Measurements from ENCODE around the gene PLXNA2.

Gene PLXNA2

DNA sequence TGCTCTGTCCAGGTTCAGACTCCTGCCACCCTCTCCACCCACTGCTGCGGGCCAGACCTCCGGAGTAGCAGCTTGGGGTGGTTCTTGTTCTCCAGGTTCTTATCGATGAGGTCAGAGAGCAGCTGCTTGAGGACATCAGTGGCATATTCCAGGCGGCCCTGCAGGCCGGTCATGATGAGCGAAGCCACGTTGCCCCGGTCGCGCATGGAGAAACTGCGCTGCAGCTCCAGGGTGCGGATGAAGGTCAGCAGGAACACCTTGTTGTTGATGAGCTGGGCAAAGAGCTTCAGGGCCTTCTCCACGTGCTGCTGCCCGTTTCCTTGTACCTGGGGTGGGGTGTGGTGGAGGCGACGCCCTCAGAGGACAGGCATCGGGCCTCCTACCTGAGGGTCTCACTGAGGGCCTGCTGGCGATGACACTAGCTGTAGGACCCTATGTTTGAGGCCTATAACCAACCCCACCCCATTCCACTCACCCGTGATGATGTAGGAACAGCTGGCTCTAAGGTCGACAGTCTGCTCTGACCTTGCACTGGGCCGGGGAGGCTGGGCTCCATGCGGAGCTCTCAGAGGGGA is 202.1 kb downstream of the PLXNA2 start:
- ChIA-PET POLR2A (ENCODE audit: low non-redundant PET) (no interaction called here), CTCF (interaction anchor here (1.2 to 1.3 kb wide), 2 partner anchors 20 to 203 kb away, joined by 3 to 11 read pairs; no protein-coding TSS in a partner anchor)
- no peak overlapping the region; the same call in 1 of the 2 replicates for H3K27ac ChIP-seq
- no peak for DNase-seq (ENCODE audit: low spot score)
- TF ChIP-seq, protein P1, sequence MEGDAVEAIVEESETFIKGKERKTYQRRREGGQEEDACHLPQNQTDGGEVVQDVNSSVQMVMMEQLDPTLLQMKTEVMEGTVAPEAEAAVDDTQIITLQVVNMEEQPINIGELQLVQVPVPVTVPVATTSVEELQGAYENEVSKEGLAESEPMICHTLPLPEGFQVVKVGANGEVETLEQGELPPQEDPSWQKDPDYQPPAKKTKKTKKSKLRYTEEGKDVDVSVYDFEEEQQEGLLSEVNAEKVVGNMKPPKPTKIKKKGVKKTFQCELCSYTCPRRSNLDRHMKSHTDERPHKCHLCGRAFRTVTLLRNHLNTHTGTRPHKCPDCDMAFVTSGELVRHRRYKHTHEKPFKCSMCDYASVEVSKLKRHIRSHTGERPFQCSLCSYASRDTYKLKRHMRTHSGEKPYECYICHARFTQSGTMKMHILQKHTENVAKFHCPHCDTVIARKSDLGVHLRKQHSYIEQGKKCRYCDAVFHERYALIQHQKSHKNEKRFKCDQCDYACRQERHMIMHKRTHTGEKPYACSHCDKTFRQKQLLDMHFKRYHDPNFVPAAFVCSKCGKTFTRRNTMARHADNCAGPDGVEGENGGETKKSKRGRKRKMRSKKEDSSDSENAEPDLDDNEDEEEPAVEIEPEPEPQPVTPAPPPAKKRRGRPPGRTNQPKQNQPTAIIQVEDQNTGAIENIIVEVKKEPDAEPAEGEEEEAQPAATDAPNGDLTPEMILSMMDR (conservative IDR thresholded peaks at IDR 0.05; ENCODE audit: low read depth): no peak

DNA sequence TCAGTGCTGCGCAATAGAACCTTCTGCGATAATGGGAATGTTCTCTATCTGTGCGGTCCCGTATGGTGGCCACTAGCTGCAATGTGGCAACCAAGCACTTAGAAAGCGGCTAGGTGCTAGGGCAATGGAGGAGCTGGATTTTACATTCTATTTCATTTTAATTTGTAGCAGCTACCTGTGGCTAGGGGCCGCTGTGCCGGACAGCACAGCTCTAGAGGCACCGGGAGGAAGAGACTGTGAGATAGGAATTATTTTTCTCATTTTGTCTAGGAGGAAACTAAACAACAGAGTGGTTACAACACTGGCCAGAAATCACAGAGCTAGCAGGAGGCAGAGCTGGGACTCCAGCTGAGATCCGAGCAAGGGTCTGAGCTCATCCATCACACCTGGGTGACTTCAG is 202.7 kb downstream of the PLXNA2 start:
- TF ChIP-seq, protein P1 (conservative IDR thresholded peaks at IDR 0.05; ENCODE audit: low read depth): no peak
- ChIA-PET POLR2A (ENCODE audit: low non-redundant PET) (no interaction called here), CTCF (interaction anchor here (1.2 to 1.3 kb wide), 2 partner anchors 19 to 204 kb away, joined by 3 to 11 read pairs; no protein-coding TSS in a partner anchor)
- no peak overlapping the region; the same call in 1 of the 2 replicates for H3K27ac ChIP-seq
- DNase-seq (ENCODE audit: low spot score): no peak

DNA sequence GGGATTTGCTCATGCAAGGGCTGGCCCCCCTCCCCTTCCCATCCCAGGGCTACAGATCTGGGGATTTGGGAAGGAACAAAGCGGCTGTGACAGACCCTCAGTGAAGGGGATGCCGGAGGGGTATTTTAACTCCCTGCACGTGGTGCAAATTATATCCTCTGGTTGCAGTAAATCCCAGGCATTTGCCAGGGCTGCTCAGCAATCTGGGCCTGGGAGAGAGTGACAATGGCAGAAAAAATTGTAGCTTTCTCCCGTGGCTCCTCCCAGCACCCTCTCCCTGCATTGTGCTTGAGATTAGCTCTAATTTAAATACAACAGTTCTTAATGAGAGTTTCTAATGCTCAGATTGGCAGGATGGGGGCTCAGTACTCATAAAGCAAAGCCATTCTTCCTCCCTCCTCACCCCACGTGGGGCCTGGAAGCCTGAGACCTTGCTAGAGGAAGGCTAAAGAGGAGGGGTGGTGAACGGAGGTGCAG is 203.3 kb downstream of the PLXNA2 start:
- DNase-seq (ENCODE audit: low spot score): no peak
- H3K27ac ChIP-seq: no peak overlapping the region
- TF ChIP-seq, protein P1 (conservative IDR thresholded peaks at IDR 0.05; ENCODE audit: low read depth): no peak
- ChIA-PET CTCF (interaction anchor here (1.2 kb wide), 1 partner anchor 19 kb away, joined by 3 read pairs; no protein-coding TSS in a partner anchor), POLR2A (ENCODE audit: low non-redundant PET) (no interaction called here)

DNA sequence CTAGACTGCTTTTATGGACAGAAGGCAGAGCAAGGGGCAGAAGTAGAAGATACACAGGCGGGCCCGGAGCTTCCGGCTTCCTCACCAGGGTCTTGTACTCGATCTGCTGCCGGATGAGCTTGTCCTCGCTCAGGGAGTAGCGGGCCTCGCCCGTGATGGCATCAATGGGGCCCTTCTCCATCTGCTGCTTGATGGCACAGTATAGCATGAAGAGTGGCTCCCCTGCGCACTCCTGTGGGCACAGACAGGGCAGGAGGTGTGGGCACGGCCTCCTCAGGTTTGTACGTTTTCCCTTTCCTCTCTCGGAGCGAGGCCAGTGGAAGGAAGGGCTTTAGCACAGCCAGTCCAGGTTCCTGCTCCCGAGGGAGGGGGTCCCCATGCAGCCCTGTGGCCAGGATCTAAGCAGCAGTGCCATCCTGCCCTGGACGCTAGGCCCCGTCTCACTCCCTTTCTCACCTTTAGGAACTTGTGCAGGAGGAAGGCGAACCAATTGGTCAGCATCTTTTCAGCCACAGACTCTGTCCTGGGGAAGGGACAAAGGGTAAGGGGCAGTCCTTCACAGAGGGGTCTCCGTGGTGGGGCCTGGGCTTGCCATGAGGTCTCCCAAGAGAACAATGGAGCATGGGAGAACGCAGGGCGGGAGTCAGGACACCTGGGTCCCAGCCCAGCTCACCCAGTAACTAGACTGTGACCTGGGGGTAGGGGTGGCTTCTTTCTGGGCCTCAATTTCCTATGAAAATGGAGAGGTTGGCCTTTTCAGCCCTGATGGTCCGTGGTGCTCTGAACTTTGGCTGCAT is 204.4 kb downstream of the PLXNA2 start:
- POLR2A ChIA-PET (ENCODE audit: low non-redundant PET): no interaction called here
- TF ChIP-seq, protein P1 (conservative IDR thresholded peaks at IDR 0.05; ENCODE audit: low read depth): no peak
- CTCF ChIA-PET: no interaction called here

DNA sequence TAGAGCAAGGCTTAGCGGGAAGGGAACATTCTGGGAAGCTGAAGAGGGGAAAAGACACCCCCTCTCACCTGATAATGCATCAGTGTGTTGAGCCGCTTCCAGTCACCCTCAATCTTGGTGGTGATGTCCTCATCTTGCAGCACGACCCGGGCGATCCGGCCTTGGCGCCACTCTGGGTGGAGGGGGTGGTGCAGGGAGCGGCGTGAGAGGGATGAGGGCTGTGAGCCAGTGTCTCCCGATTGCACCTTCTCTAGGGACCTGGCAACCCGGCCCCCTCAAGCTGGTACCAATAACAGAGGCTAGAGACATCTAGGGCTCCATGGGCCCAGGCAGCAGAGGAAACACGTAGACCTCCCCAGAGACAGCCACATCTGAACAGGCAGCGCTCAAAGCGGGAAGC is 205.9 kb downstream of the PLXNA2 start:
- no peak overlapping the region for H3K27ac ChIP-seq
- ChIA-PET CTCF (no interaction called here), POLR2A (ENCODE audit: low non-redundant PET) (no interaction called here)
- DNase-seq (ENCODE audit: low spot score): no peak
- TF ChIP-seq, protein P1 (conservative IDR thresholded peaks at IDR 0.05; ENCODE audit: low read depth): no peak

More for the DNA sequence above, 204.4 kb downstream of the PLXNA2 start:
- H3K27ac ChIP-seq: no peak overlapping the region
- no peak for DNase-seq (ENCODE audit: low spot score)

DNA sequence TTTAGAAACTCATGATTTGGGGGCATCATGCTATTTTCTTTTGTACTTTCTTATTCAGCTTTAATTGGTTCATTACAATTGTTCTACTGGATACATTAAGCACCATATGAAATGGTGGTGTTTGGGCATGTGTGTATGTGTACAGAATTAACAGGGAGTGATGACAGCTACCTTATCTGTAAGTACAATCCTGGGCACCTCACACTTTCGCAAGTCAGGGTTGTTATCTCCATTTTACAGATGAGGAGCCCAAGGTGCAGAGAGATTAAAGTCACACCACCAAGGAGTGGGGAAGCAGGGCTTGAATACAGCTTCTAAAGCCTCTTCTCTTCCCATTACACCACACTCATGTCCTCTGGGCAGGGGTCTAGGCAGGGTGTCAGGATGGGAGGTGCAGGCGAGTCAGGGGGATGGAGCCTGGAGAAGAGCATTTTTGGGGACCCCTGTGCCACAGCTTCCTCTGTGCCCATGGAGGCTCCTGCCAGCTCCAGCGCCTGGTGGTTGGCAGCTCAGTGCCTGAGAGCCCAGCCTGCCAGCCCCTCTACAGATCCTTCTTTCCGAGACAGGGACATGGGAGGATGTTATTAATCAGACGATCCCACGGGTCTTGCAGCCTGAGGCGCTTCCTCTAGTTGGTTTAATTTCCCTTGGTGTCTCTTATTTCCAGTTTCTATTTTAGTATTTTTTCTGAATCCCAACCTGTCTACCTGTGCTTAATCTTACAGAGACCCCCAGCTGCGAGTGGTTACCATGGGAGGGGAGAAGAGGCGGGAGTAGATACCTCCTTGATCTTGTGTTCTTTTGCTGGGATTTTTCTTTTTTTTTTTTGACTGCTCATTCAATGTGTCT is 207.0 kb downstream of the PLXNA2 start:
- DNase-seq (ENCODE audit: low spot score): no peak
- H3K27ac ChIP-seq: no peak overlapping the region
- CTCF ChIA-PET: no interaction called here
- TF ChIP-seq, protein P1 (conservative IDR thresholded peaks at IDR 0.05; ENCODE audit: low read depth): no peak
- POLR2A ChIA-PET (ENCODE audit: low non-redundant PET): no interaction called here

All from RWPE1 (cell line).